Muscle of arm (tissue), 12 donors: Measurements from ENCODE around the gene NEK11. TPM values are rescaled to one million over a fixed set of nuclear protein-coding genes. Genes with fewer than 3 reads are reported as not detected.
"Not testable (repeated sequence)": the region's sequence is repeated elsewhere in the genome, so short reads cannot be mapped to it uniquely, and the experiment has no call there.

Experiments
- DNase-seq: peaks from one replicate; pipeline ENCODE4 v3.0.0-alpha.2; 2013
- polyA plus RNA-seq, 12 donors: library from polyadenylated mRNA; unstranded; fragments of 120-200 nt; gene quantifications; one replicate each; pipeline ENCODE4 v1.2.1, GENCODE V29; 2013; ENCODE audit not compliant: insufficient read length in 12 of 12

The NEK11 gene
- polyA plus RNA-seq, 12 donors = 4.5 to 13.1 (median 8.5) TPM; not detected in 1

- DNase-seq = no peak
These were observed 330.6 kb downstream of the NEK11 start for GRCh38 chr3:131357275-131357674.

GRCh38 chr3:131360191-131360755 lies 333.6 kb downstream of the NEK11 start:
- no peak for DNase-seq

- not testable (repeated sequence) for DNase-seq
These were observed 334.4 kb downstream of the NEK11 start for GRCh38 chr3:131361066-131361463.

- peak; percentile 38 for DNase-seq
These were observed 335.1 kb downstream of the NEK11 start for GRCh38 chr3:131361464-131362421.

GRCh38 chr3:131363275-131363674 lies 336.6 kb downstream of the NEK11 start:
- DNase-seq = no peak

- DNase-seq = no peak
These were observed 344.4 kb downstream of the NEK11 start for GRCh38 chr3:131370935-131371687.

- no peak for DNase-seq
These were observed 345.0 kb downstream of the NEK11 start for GRCh38 chr3:131371688-131372066.

GRCh38 chr3:131374741-131375140 lies 348.1 kb downstream of the NEK11 start:
- DNase-seq = no peak

- not testable (repeated sequence) for DNase-seq
These were observed 354.3 kb downstream of the NEK11 start for GRCh38 chr3:131380821-131381444.

GRCh38 chr3:131381445-131382291 lies 355.0 kb downstream of the NEK11 start, which contains the start of gene NUDT16:
TSS of gene NUDT16 (plus strand) at chr3:131381774. CDS start at chr3:131381805, 31 bp downstream.
- peak; percentile 98 for DNase-seq

GRCh38 chr3:131386429-131387165 lies 359.9 kb downstream of the NEK11 start:
- DNase-seq = peak; percentile 25

GRCh38 chr3:131387796-131388489 lies 361.3 kb downstream of the NEK11 start:
- no peak for DNase-seq

GRCh38 chr3:131388490-131388799 lies 361.8 kb downstream of the NEK11 start:
- DNase-seq = no peak

- DNase-seq = no peak
These were observed 363.7 kb downstream of the NEK11 start for GRCh38 chr3:131390331-131390730.

GRCh38 chr3:131393051-131393450 lies 366.4 kb downstream of the NEK11 start:
- peak; percentile 25 for DNase-seq

- DNase-seq = no peak
These were observed 367.2 kb downstream of the NEK11 start for GRCh38 chr3:131393868-131394267.

- no peak for DNase-seq
These were observed 367.7 kb downstream of the NEK11 start for GRCh38 chr3:131394400-131394799.

GRCh38 chr3:131396170-131396569 lies 369.5 kb downstream of the NEK11 start:
- peak; percentile 73 for DNase-seq

GRCh38 chr3:131397889-131398288 lies 371.2 kb downstream of the NEK11 start:
- DNase-seq = no peak
